ENCODE measurements around the gene MACO1.

The MACO1 gene

GRCh38 chr1:25541425-25541824 is 110.7 kb downstream of the MACO1 start:
- 89 to 93% methylated on average over 1 of the region's 1 CpG for WGBS, 2 experiments
- Histone ChIP-seq H3K27me3 (ENCODE audit: control insufficient read depth, insufficient read depth, low read length, poor library complexity, severe bottlenecking) (peaks cover 20% of the 10 kb centered on the region), H3K9me3 (ENCODE audit: control insufficient read depth, low read length) (no peaks in the 10 kb centered on the region), H3K4me1 (ENCODE audit: control insufficient read depth, insufficient read depth, low read length) (peaks cover 14% of the 10 kb centered on the region), H3K4me3 (ENCODE audit: insufficient read depth, low read depth, low read length) (no peak overlapping the region), H3K27ac (ENCODE audit: insufficient read depth, low read depth, low read length, poor library complexity, severe bottlenecking) (no peak overlapping the region), H3K36me3 (ENCODE audit: control insufficient read depth, insufficient read depth, low read length) (no peaks in the 10 kb centered on the region)

DNA sequence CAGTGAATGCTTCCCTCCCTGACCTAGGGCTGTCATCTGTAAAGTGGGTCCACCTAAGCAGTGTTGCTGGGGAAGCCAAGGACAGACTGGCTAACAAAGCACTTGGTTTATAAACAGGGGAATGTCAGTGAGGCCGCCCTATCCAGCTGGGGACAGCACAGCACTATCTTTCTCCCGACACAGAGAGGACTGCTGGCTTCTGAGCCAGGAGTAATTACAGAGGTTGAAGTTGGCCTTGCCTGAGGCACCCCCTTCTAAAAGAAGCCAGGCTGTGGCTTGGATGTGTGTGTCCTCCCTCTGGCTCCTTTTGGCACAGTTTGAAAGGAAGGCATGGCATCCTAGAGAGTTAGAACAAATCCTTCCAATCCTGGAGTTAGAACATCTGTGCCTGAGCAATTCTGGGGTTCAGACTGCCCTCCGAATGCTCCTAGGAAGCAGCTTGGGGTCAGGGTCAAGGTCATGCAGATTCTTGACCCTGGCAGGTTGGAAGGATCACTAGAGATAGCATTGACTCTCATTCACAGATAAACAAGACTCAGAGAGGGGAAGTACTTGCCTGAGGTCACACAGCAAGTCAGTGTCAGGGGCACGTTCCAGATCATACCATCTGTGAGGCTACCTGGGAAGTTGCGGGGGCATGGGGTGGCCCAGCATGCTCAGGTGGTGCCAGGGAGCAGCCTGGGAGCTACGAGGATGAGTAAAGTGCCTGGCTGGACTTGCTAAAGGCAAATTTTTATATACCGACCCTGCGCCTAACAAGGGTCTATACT is 111.4 kb downstream of the MACO1 start:
- no peaks in the 10 kb centered on the region for H3K9me3 ChIP-seq (ENCODE audit: control insufficient read depth, low read length)
- peaks cover 11% of the 10 kb centered on the region for H3K4me1 ChIP-seq (ENCODE audit: control insufficient read depth, insufficient read depth, low read length)
- no peak overlapping the region for H3K27ac ChIP-seq (ENCODE audit: insufficient read depth, low read depth, low read length, poor library complexity, severe bottlenecking)
- H3K36me3 ChIP-seq (ENCODE audit: control insufficient read depth, insufficient read depth, low read length), result no peaks in the 10 kb centered on the region
- 91 to 94% methylated on average over 8 of the region's 8 CpGs for WGBS, 2 experiments
- peaks cover 20% of the 10 kb centered on the region for H3K27me3 ChIP-seq (ENCODE audit: control insufficient read depth, insufficient read depth, low read length, poor library complexity, severe bottlenecking)
- H3K4me3 ChIP-seq (ENCODE audit: insufficient read depth, low read depth, low read length), result no peak overlapping the region

GRCh38 chr1:25543005-25543424 is 112.3 kb downstream of the MACO1 start:
- no peaks in the 10 kb centered on the region for H3K36me3 ChIP-seq (ENCODE audit: control insufficient read depth, insufficient read depth, low read length)
- H3K9me3 ChIP-seq (ENCODE audit: control insufficient read depth, low read length), result no peaks in the 10 kb centered on the region
- no peak overlapping the region for H3K27ac ChIP-seq (ENCODE audit: insufficient read depth, low read depth, low read length, poor library complexity, severe bottlenecking)
- WGBS, 2 experiments, result 31 to 36% methylated on average over 7 of the region's 7 CpGs
- peak overlapping the region; percentile 72 for H3K4me3 ChIP-seq (ENCODE audit: insufficient read depth, low read depth, low read length)
- peaks cover 20% of the 10 kb centered on the region for H3K27me3 ChIP-seq (ENCODE audit: control insufficient read depth, insufficient read depth, low read length, poor library complexity, severe bottlenecking)
- peaks cover 8% of the 10 kb centered on the region for H3K4me1 ChIP-seq (ENCODE audit: control insufficient read depth, insufficient read depth, low read length)

DNA sequence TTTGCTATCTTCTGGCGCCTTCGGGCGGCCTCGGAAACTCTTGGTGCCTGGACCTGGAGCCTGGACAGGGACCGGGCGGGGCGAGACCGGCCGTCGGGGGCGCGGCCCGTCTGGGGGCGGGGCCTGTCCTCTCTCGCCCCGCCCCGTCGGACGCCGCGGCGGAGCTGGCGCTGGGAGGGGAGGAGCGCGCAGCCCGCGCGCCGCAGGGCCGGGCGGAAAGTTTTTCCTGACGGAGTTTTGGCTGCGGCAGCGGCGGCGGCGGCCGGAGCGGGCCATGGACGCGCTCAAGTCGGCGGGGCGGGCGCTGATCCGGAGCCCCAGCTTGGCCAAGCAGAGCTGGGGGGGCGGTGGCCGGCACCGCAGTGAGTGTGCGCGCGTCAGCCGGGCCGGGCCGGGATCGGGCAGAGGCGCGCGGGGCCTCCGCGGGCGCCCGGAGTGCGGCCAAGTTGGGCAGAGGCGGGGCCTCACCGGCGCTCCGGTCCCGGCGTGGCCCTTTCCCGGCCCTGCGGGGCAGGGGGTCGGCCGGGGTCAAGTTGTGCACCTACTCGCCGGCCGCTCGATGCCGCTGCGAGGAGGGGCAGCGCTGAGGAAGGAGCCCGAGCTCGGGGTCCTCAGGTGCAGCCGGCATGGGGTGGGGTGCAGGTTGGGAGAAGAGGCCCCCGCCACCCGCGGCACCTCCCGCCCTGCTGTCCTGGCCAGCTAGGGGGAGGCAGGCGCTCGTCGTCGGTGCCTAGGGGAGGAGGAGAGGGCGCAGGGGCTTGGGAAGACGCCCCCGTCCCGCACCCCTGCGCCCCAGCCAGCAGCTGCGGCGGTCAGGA is 112.9 kb downstream of the MACO1 start, which contains the start of gene LDLRAP1:
TSS of gene LDLRAP1 (plus strand) at position 182 of the 818 bp plus-strand sequence. CDS start at position 275, 93 bp downstream.
- H3K27ac ChIP-seq (ENCODE audit: insufficient read depth, low read depth, low read length, poor library complexity, severe bottlenecking), result no peak within 1 kb of the TSS
- H3K27me3 ChIP-seq (ENCODE audit: control insufficient read depth, insufficient read depth, low read length, poor library complexity, severe bottlenecking), result peaks cover 20% of the 10 kb centered on the region
- H3K9me3 ChIP-seq (ENCODE audit: control insufficient read depth, low read length), result no peaks in the 10 kb centered on the region
- H3K36me3 ChIP-seq (ENCODE audit: control insufficient read depth, insufficient read depth, low read length), result no peaks in the 10 kb centered on the region
- peaks cover 8% of the 10 kb centered on the region for H3K4me1 ChIP-seq (ENCODE audit: control insufficient read depth, insufficient read depth, low read length)
- peak within 1 kb of the TSS; percentile 72 for H3K4me3 ChIP-seq (ENCODE audit: insufficient read depth, low read depth, low read length)
- 1% methylated on average over 99 of the region's 99 CpGs for WGBS, 2 experiments

DNA sequence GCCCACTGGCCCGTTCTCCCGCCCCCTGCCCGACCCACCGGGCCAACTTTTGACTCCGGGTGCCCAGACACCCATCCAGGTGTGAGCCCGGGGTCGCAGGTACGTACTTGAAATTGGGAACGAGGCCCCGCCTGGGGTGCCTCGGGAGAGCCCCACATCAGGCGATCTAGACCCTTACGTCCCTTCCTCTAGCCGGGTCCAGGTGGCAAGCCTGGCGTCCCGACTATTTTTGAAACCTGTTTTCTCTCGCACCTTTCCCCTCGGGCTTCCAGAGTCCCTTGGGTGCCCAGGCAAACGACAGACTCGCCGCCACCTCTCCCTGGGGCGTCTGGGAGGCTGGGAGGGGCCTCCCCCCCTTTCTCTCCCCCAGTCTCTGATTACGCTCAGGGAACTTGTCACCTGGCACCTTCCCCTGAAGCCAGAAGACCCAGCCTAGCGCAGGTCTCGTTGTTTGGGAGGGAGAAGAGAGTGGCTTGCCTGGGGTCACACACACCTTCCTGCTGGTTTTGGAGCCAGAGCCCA is 113.6 kb downstream of the MACO1 start:
- no peaks in the 10 kb centered on the region for H3K36me3 ChIP-seq (ENCODE audit: control insufficient read depth, insufficient read depth, low read length)
- 19 to 20% methylated on average over 24 to 25 of the region's 25 CpGs for WGBS, 2 experiments
- no peaks in the 10 kb centered on the region for H3K9me3 ChIP-seq (ENCODE audit: control insufficient read depth, low read length)
- H3K27me3 ChIP-seq (ENCODE audit: control insufficient read depth, insufficient read depth, low read length, poor library complexity, severe bottlenecking), result peaks cover 20% of the 10 kb centered on the region
- peak overlapping the region; percentile 72 for H3K4me3 ChIP-seq (ENCODE audit: insufficient read depth, low read depth, low read length)
- H3K27ac ChIP-seq (ENCODE audit: insufficient read depth, low read depth, low read length, poor library complexity, severe bottlenecking), result no peak overlapping the region
- peaks cover 8% of the 10 kb centered on the region for H3K4me1 ChIP-seq (ENCODE audit: control insufficient read depth, insufficient read depth, low read length)

GRCh38 chr1:25544819-25545218 is 114.1 kb downstream of the MACO1 start:
- Histone ChIP-seq H3K4me1 (ENCODE audit: control insufficient read depth, insufficient read depth, low read length) (peaks cover 11% of the 10 kb centered on the region), H3K9me3 (ENCODE audit: control insufficient read depth, low read length) (no peaks in the 10 kb centered on the region), H3K4me3 (ENCODE audit: insufficient read depth, low read depth, low read length) (no peak overlapping the region), H3K27me3 (ENCODE audit: control insufficient read depth, insufficient read depth, low read length, poor library complexity, severe bottlenecking) (peaks cover 20% of the 10 kb centered on the region), H3K27ac (ENCODE audit: insufficient read depth, low read depth, low read length, poor library complexity, severe bottlenecking) (no peak overlapping the region), H3K36me3 (ENCODE audit: control insufficient read depth, insufficient read depth, low read length) (no peaks in the 10 kb centered on the region)
- WGBS, 2 experiments, result 81% methylated on average over 6 of the region's 6 CpGs

- Histone ChIP-seq H3K27me3 (ENCODE audit: control insufficient read depth, insufficient read depth, low read length, poor library complexity, severe bottlenecking) (peaks cover 20% of the 10 kb centered on the region), H3K4me1 (ENCODE audit: control insufficient read depth, insufficient read depth, low read length) (peaks cover 11% of the 10 kb centered on the region), H3K36me3 (ENCODE audit: control insufficient read depth, insufficient read depth, low read length) (no peaks in the 10 kb centered on the region), H3K4me3 (ENCODE audit: insufficient read depth, low read depth, low read length) (no peak overlapping the region), H3K27ac (ENCODE audit: insufficient read depth, low read depth, low read length, poor library complexity, severe bottlenecking) (no peak overlapping the region), H3K9me3 (ENCODE audit: control insufficient read depth, low read length) (no peaks in the 10 kb centered on the region)
- WGBS, 2 experiments, result 77 to 82% methylated on average over 3 of the region's 3 CpGs
These were observed 115.1 kb downstream of the MACO1 start for GRCh38 chr1:25545767-25546166.

DNA sequence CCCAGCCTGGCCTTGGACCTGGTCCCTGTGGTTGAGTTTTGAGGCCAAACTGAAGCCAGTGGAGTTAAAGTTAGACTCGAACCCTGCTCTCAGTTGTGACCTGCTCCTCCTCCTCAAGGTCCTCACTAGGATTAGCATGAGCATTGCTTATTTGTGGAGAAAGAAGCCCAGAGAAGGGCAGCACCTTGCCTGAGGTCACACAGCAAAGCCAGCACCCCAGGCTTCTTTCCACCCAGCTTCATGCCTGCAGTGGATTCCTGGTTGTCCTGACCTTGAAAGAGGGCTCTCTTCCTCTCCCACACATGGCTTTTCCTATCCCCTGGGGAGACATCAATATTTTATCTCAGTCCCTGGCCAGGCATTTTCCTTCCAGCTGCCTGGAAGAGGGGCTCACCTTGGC is 115.5 kb downstream of the MACO1 start:
- Histone ChIP-seq H3K27me3 (ENCODE audit: control insufficient read depth, insufficient read depth, low read length, poor library complexity, severe bottlenecking) (peaks cover 20% of the 10 kb centered on the region), H3K4me1 (ENCODE audit: control insufficient read depth, insufficient read depth, low read length) (peaks cover 11% of the 10 kb centered on the region), H3K27ac (ENCODE audit: insufficient read depth, low read depth, low read length, poor library complexity, severe bottlenecking) (no peak overlapping the region), H3K4me3 (ENCODE audit: insufficient read depth, low read depth, low read length) (no peak overlapping the region), H3K36me3 (ENCODE audit: control insufficient read depth, insufficient read depth, low read length) (no peaks in the 10 kb centered on the region), H3K9me3 (ENCODE audit: control insufficient read depth, low read length) (no peaks in the 10 kb centered on the region)
- WGBS, 2 experiments, result 100% methylated on average over 1 of the region's 1 CpG

DNA sequence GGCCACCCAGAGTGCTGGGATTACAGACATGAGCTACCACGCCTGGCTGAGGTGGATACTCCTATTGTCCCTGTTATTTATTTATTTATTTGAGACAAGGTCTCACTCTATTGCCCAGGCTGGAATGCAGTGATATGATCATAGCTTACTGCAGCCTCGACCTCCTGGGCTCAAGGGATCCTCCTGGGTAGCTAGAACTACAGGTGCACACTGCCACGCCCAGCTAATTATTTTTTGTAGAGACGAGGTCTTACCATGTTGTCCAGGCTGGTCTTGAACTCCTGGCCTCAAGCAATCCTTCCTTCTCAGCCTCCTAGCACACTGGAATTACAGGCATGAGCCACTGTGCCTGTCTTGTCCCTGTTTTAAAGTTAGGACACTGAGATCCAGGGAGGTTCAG is 117.9 kb downstream of the MACO1 start:
- peaks cover 19% of the 10 kb centered on the region for H3K27me3 ChIP-seq (ENCODE audit: control insufficient read depth, insufficient read depth, low read length, poor library complexity, severe bottlenecking)
- 92 to 94% methylated on average over 4 of the region's 4 CpGs for WGBS, 2 experiments
- peaks cover 11% of the 10 kb centered on the region for H3K4me1 ChIP-seq (ENCODE audit: control insufficient read depth, insufficient read depth, low read length)
- H3K9me3 ChIP-seq (ENCODE audit: control insufficient read depth, low read length), result no peaks in the 10 kb centered on the region
- H3K36me3 ChIP-seq (ENCODE audit: control insufficient read depth, insufficient read depth, low read length), result no peaks in the 10 kb centered on the region
- H3K27ac ChIP-seq (ENCODE audit: insufficient read depth, low read depth, low read length, poor library complexity, severe bottlenecking), result no peak overlapping the region
- no peak overlapping the region for H3K4me3 ChIP-seq (ENCODE audit: insufficient read depth, low read depth, low read length)
